Dermis microvascular lymphatic vessel endothelial cell (primary cell): ENCODE data around the gene FNDC7. TPM values are rescaled to one million over a fixed set of nuclear protein-coding genes. Genes with fewer than 3 reads are reported as not detected.
"Not testable (repeated sequence)": the region's sequence is repeated elsewhere in the genome, so short reads cannot be mapped to it uniquely, and the experiment has no call there.

Experiments used
- DNase-seq, 2 donors: peaks; one replicate each; pipeline versions ENCODE4 v3.0.0 to v3.0.0-alpha.2; 2010; ENCODE audit warnings: low read depth in 2 of 2
- total RNA-seq: library from RNA; depleted of rRNA; stranded (reverse); fragments of >200 nt; gene quantifications from 2 replicates; pipeline ENCODE4 v1.2.1, GENCODE V29; 2014

FNDC7 gene
- total RNA-seq, 1 donor from 2014 or later: not detected

- DNase-seq: no peak
Observed at GRCh38 chr1:108734171-108734865, 21.6 kb downstream of the FNDC7 start.

- DNase-seq: no peak
Observed at GRCh38 chr1:108742253-108742652, 29.5 kb downstream of the FNDC7 start.

GRCh38 chr1:108745980-108746381 is 33.3 kb downstream of the FNDC7 start:
- DNase-seq: no peak

- DNase-seq: peak; percentile 97 to 98
Observed at GRCh38 chr1:108746382-108747170, 33.9 kb downstream of the FNDC7 start, which contains the start of gene STXBP3. Gene STXBP3, plus strand, starts transcription at chr1:108746674. Its CDS starts 64 bp downstream, at chr1:108746738.

- DNase-seq: peak; percentile 79 to 91
Observed at GRCh38 chr1:108747171-108747850, 34.6 kb downstream of the FNDC7 start.

GRCh38 chr1:108747898-108748297 is 35.2 kb downstream of the FNDC7 start:
- no peak for DNase-seq

- no peak for DNase-seq
Observed at GRCh38 chr1:108749081-108749480, 36.4 kb downstream of the FNDC7 start.

GRCh38 chr1:108750476-108751181 is 37.9 kb downstream of the FNDC7 start:
- DNase-seq: no peak

GRCh38 chr1:108753363-108753762 is 40.7 kb downstream of the FNDC7 start:
- no peak for DNase-seq

- no peak for DNase-seq
Observed at GRCh38 chr1:108758796-108759195, 46.1 kb downstream of the FNDC7 start.

- DNase-seq: peak; percentile 73 to 86
Observed at GRCh38 chr1:108767115-108767514, 54.4 kb downstream of the FNDC7 start.

- DNase-seq: no peak
Observed at GRCh38 chr1:108767708-108768107, 55.0 kb downstream of the FNDC7 start.

- no peak for DNase-seq
Observed at GRCh38 chr1:108777839-108778238, 65.1 kb downstream of the FNDC7 start.

GRCh38 chr1:108779455-108779854 is 66.7 kb downstream of the FNDC7 start:
- DNase-seq: no peak

GRCh38 chr1:108780937-108781574 is 68.3 kb downstream of the FNDC7 start:
- DNase-seq: peak in 1 of 2 donors; percentile 48

GRCh38 chr1:108781575-108781944 is 68.9 kb downstream of the FNDC7 start:
- not testable (repeated sequence) for DNase-seq

- no peak for DNase-seq
Observed at GRCh38 chr1:108785264-108785663, 72.6 kb downstream of the FNDC7 start.

- DNase-seq: no peak
Observed at GRCh38 chr1:108785880-108786279, 73.2 kb downstream of the FNDC7 start.

- DNase-seq: no peak
Observed at GRCh38 chr1:108791790-108792189, 79.1 kb downstream of the FNDC7 start.
